HepG2 (cell line): ENCODE data around the gene TFDP1. TPM values are rescaled to one million over a fixed set of nuclear protein-coding genes. Genes with fewer than 3 reads are reported as not detected.
A peak's percentile ranks its signal among the peaks of the same experiment; 100 is the strongest.

Experiments
- ATAC-seq: fragments of 200-7000 bp; cut with Tn5 transposase; 3 replicates; pipeline ENCODE4 v1.9.1; 2020; ENCODE audit warnings: mild to moderate bottlenecking, moderate library complexity
- BruUV-seq: library from RNA; stranded (reverse); fragments of 400-500 nt; replicated peaks from 2 replicates; lab custom pipeline; 2021; lab: Mats Ljungman, UMichigan
- CTCF ChIA-PET: fragments of 300-600 bp; formaldehyde crosslinking; extraction: SDS; loops from one replicate; lab custom pipeline; 2021; ENCODE audit warnings: low total read pairs, inconsistent platforms, low intra/inter-chr PET ratio; lab: Yijun Ruan, JAX
- POLR2A ChIA-PET: fragments of 350-600 bp; sonication (Branson Sonifier 250); formaldehyde crosslinking; loops from one replicate; lab custom pipeline; 2020; ENCODE audit warnings: antibody characterized with exemption, inconsistent platforms; lab: Yijun Ruan, JAX
- DNase-seq: peaks from one replicate; pipeline ENCODE4 v3.0.0-alpha.2; 2015; ENCODE audit warnings: low spot score
- FAIRE-seq: peaks from 3 replicates; lab custom pipeline; 2011; peaks lifted over from hg19 to GRCh38; lab: Jason Lieb, UNC
- H2AFZ ChIP-seq: one replicate; pipeline ENCODE4 v1.6.1; 2011; ENCODE audit warnings: low read length, inconsistent platforms
- H3K27ac ChIP-seq: fragments of 300-600 bp; 3 replicates; pipeline ENCODE4 v1.8.0; 2011; ENCODE audit warnings: mixed run types, mild to moderate bottlenecking, mixed read lengths, low read length, inconsistent platforms; ENCODE audit not compliant: insufficient read depth; ENCODE audit errors: extremely low read length
- H3K27me3 ChIP-seq, 2 experiments: fragments of 200-600 bp in 1 of 2; 2 replicates in 1 of 2; 3 replicates in 1 of 2; pipeline versions ENCODE4 v1.6.0 to v1.8.0; 2011; ENCODE audit warnings: low read length in 2 of 2, mild to moderate bottlenecking in 2 of 2, moderate library complexity in 2 of 2, inconsistent platforms in 1 of 2; ENCODE audit not compliant: insufficient read depth in 2 of 2, control insufficient read depth in 1 of 2
- H3K36me3 ChIP-seq, 2 experiments: fragments of 200-600 bp in 1 of 2; replicated peaks in 1 of 2; 2 replicates in 1 of 2; 3 replicates in 1 of 2; pipeline versions ENCODE4 v1.5.1 to v1.8.0; 2011; ENCODE audit warnings: low read length in 2 of 2, inconsistent platforms in 1 of 2; ENCODE audit not compliant: insufficient read depth in 2 of 2, control insufficient read depth in 1 of 2
- H3K4me1 ChIP-seq: 2 replicates; pipeline ENCODE4 v1.5.1; 2012; ENCODE audit warnings: low read length, inconsistent platforms; ENCODE audit not compliant: insufficient read depth
- H3K4me2 ChIP-seq: 2 replicates; pipeline ENCODE4 v1.6.0; 2011; ENCODE audit warnings: low read depth, low read length, inconsistent platforms
- H3K4me3 ChIP-seq, 3 experiments: fragments of 200-600 bp in 1 of 3; sonication (generic), shearing (Covaris generic) in 1 of 3; replicated peaks in 1 of 3; 2 replicates each; pipeline ENCODE4 v1.5.1; 2011 to 2016; ENCODE audit warnings: low read length in 3 of 3, inconsistent platforms in 2 of 3, low read depth in 2 of 3, mild to moderate bottlenecking in 2 of 3, control low read depth in 1 of 3, mixed read lengths in 1 of 3; ENCODE audit not compliant: insufficient read depth in 1 of 3
- H3K79me2 ChIP-seq: one replicate; pipeline ENCODE4 v1.6.1; 2011; ENCODE audit warnings: low read length, inconsistent platforms; ENCODE audit not compliant: insufficient read depth
- H3K9ac ChIP-seq: 2 replicates; pipeline ENCODE4 v1.6.0; 2011; ENCODE audit warnings: mild to moderate bottlenecking, low read depth, low read length, inconsistent platforms; ENCODE audit not compliant: insufficient read depth
- H3K9me3 ChIP-seq: 2 replicates; pipeline ENCODE4 v1.5.1; 2012; ENCODE audit warnings: mild to moderate bottlenecking, low read length
- H4K20me1 ChIP-seq: 2 replicates; pipeline ENCODE4 v1.6.0; 2011; ENCODE audit warnings: inconsistent platforms, mild to moderate bottlenecking, low read length, moderate library complexity; ENCODE audit not compliant: insufficient read depth
- E2F2 ChIP-seq: sonication (generic); formaldehyde crosslinking; IDR thresholded peaks from 2 replicates; pipeline ENCODE4 v1.4.0; 2020; ENCODE audit warnings: missing genetic modification reagents, borderline replicate concordance
- LBX2 ChIP-seq: sonication (generic); formaldehyde crosslinking; IDR thresholded peaks from 2 replicates; pipeline ENCODE4 v1.5.0; 2020; ENCODE audit warnings: missing genetic modification reagents, mild to moderate bottlenecking, borderline replicate concordance
- NR2F6 ChIP-seq, 2 experiments: IDR thresholded peaks; 2 replicates each; pipeline ENCODE4 v1.6.1; 2016; ENCODE audit warnings: antibody characterized with exemption in 1 of 2, mild to moderate bottlenecking in 1 of 2
- TCF7 ChIP-seq: sonication (generic); IDR thresholded peaks from 2 replicates; pipeline ENCODE4 v1.6.1; 2016; ENCODE audit warnings: antibody characterized with exemption, low read depth
- ZNF18 ChIP-seq: sonication (generic); formaldehyde crosslinking; IDR thresholded peaks from 2 replicates; pipeline ENCODE4 v1.8.0; 2022; ENCODE audit warnings: mild to moderate bottlenecking, missing genetic modification reagents; ENCODE audit not compliant: insufficient replicate concordance
- WGBS: methylation state at CpG from one replicate; pipeline ENCODE4 v1.1.6; 2017; ENCODE audit warnings: low lambda C conversion rate; 5-methylcytosine and 5-hydroxymethylcytosine counted together
- in situ Hi-C: cut with HindIII; loops from 2 replicates; pipeline ENCODE4 v1.10.0; 2017; ENCODE audit warnings: low pct_unique_long_range_greater_than_20kb; ENCODE audit not compliant: extremely low pct_ligation_motif_present
- intact Hi-C: fragments of 100-400 bp; cut with micrococcal nuclease; formaldehyde crosslinking; loops from one replicate; pipeline ENCODE4 v1.10.0; 2022; ENCODE audit not compliant: unreplicated experiment
- polyA plus RNA-seq, 8 experiments: library from polyadenylated mRNA; depleted of rRNA in 3 of 8; stranded (reverse) in 7 of 8; unstranded in 1 of 8; fragments of >200 nt; fragmentation: Illumina TruSeq in 4 of 8; extraction: Trizol in 4 of 8; gene quantifications; 2 replicates each; pipeline versions ENCODE4 v1.2.1 to v1.2.3, GENCODE V29; 2011 to 2016; ENCODE audit warnings: low read depth in 4 of 8, missing spikeins in 1 of 8, mixed read lengths in 1 of 8; ENCODE audit not compliant: insufficient read depth in 1 of 8
- total RNA-seq, 5 experiments: library from RNA; depleted of rRNA; stranded (reverse); fragments of >200 nt; fragmentation: Illumina TruSeq; extraction: Trizol; gene quantifications; 2 replicates each; pipeline ENCODE4 v1.2.3, GENCODE V29; 2016; ENCODE audit warnings: low read depth in 1 of 5

The TFDP1 gene
- total and polyA plus RNA-seq, 2 of the 13 experiments (the other 11 are each of a cell fraction or from before 2014, with no cell fraction given) = 38.0 to 84.2 TPM

GRCh38 chr13:113653264-113654174 lies 69.0 kb downstream of the TFDP1 start:
- CTCF ChIA-PET = no interaction called here
- Histone ChIP-seq H3K9ac (no peak overlapping the region), H3K27me3 (peaks cover 0 to 15% of the 10 kb centered on the region in 2 experiments; a peak in 3 of 5 replicates), H4K20me1 (no peaks in the 10 kb centered on the region), H3K4me2 (no peak overlapping the region), H2AFZ (no peak overlapping the region), H3K4me1 (peaks cover 6% of the 10 kb centered on the region; the same call in 1 of the 2 replicates), H3K27ac (no peak overlapping the region), H3K4me3 (no peak overlapping the region), H3K79me2 (no peaks in the 10 kb centered on the region), H3K36me3 (no peaks in the 10 kb centered on the region), H3K9me3 (no peaks in the 10 kb centered on the region)
- intact Hi-C loops = no loop called here
- in situ Hi-C loops = no loop called here
- DNase-seq (no peak), FAIRE-seq (no peak), ATAC-seq (no peak)
- POLR2A ChIA-PET = no interaction called here
- WGBS = 78% methylated on average over 23 of the region's 24 CpGs
- no TSS peak for BruUV-seq
- peak; percentile 89 for TF ChIP-seq ZNF18 (CRISPR knock-in tag)
- no peak for TF ChIP-seq E2F2 (CRISPR knock-in tag)
- TF ChIP-seq NR2F6 (IDR thresholded peaks at IDR 0.05) = no peak
- TF ChIP-seq NR2F6 (CRISPR knock-in tag; IDR thresholded peaks at IDR 0.05) = no peak
- no peak for TF ChIP-seq TCF7
- no peak for TF ChIP-seq LBX2 (CRISPR knock-in tag)
